Activated CD4-positive, alpha-beta T cell treated with anti-CD3 and anti-CD28 coated beads, Interleukin-2, amount 50 U/mL, for 1 hour (primary cell): ENCODE results near the gene KIF12.

Experiments
- DNase-seq: peaks from one replicate; pipeline ENCODE4 v3.0.0-alpha.2; 2020

The KIF12 gene

GRCh38 chr9:114123031-114123977 is 24.2 kb upstream of the KIF12 start:
- DNase-seq, result no peak

- DNase-seq, result no peak
Observed at GRCh38 chr9:114122136-114123027, 23.3 kb upstream of the KIF12 start.

GRCh38 chr9:114121227-114122135 is 22.4 kb upstream of the KIF12 start:
- no peak for DNase-seq

- no peak for DNase-seq
Observed at GRCh38 chr9:114120192-114121014, 21.3 kb upstream of the KIF12 start.

- no peak for DNase-seq
Observed at GRCh38 chr9:114119242-114120191, 20.4 kb upstream of the KIF12 start.

GRCh38 chr9:114117996-114118830 is 19.1 kb upstream of the KIF12 start:
- no peak for DNase-seq

GRCh38 chr9:114117614-114117995 is 18.5 kb upstream of the KIF12 start:
- no peak for DNase-seq

GRCh38 chr9:114116126-114116747 is 17.1 kb upstream of the KIF12 start:
- DNase-seq, result no peak

GRCh38 chr9:114115654-114116125 is 16.6 kb upstream of the KIF12 start:
- DNase-seq, result no peak

GRCh38 chr9:114114364-114114763 is 15.3 kb upstream of the KIF12 start:
- DNase-seq, result no peak

- DNase-seq, result no peak
Observed at GRCh38 chr9:114112778-114113584, 13.9 kb upstream of the KIF12 start.

- DNase-seq, result no peak
Observed at GRCh38 chr9:114112325-114112724, 13.2 kb upstream of the KIF12 start.

GRCh38 chr9:114110180-114110579 is 11.1 kb upstream of the KIF12 start:
- DNase-seq, result no peak

GRCh38 chr9:114109124-114109523 is 10.0 kb upstream of the KIF12 start:
- DNase-seq, result no peak

- peak; percentile 33 for DNase-seq
Observed at GRCh38 chr9:114108016-114108833, 9.1 kb upstream of the KIF12 start.

GRCh38 chr9:114107286-114108001 is 8.4 kb upstream of the KIF12 start:
- no peak for DNase-seq
